H1 (cell line): ENCODE data around the gene MMP28. TPM values are rescaled to one million over a fixed set of nuclear protein-coding genes. Genes with fewer than 3 reads are reported as not detected.

Experiments used
- CTCF ChIA-PET: fragments of 300-600 bp; sonication (Branson Sonifier 250); formaldehyde crosslinking; loops from one replicate; lab custom pipeline; 2021; ENCODE audit not compliant: partially characterized antibody; lab: Charles Lee
- POLR2A ChIA-PET: fragments of 300-600 bp; sonication (Branson Sonifier 250); formaldehyde crosslinking; loops from one replicate; lab custom pipeline; 2021; ENCODE audit warnings: inconsistent platforms; ENCODE audit not compliant: partially characterized antibody; lab: Charles Lee
- DNase-seq, 2 experiments: peaks; one replicate each; pipeline versions ENCODE4 v3.0.0 to v3.0.0-alpha.2; 2010 to 2022; ENCODE audit warnings: low spot score in 2 of 2, low read depth in 1 of 2, mixed read lengths in 1 of 2
- FAIRE-seq: peaks from 2 replicates; lab custom pipeline; 2011; peaks lifted over from hg19 to GRCh38; lab: Jason Lieb, UNC
- H2AFZ ChIP-seq: 2 replicates; pipeline ENCODE4 v1.8.1; 2012; ENCODE audit warnings: low read length, inconsistent platforms
- H2AK5ac ChIP-seq: 2 replicates; pipeline ENCODE4 v1.6.1; 2013; ENCODE audit warnings: low read depth, low read length
- H2BK120ac ChIP-seq: replicated peaks from 2 replicates; pipeline ENCODE3; 2013; ENCODE audit warnings: low read depth, low read length, inconsistent platforms
- H2BK12ac ChIP-seq: 2 replicates; pipeline ENCODE4 v1.6.1; 2013; ENCODE audit warnings: low read depth, low read length
- H2BK15ac ChIP-seq: 2 replicates; pipeline ENCODE4 v1.6.1; 2013; ENCODE audit warnings: low read length
- H2BK20ac ChIP-seq: 2 replicates; pipeline ENCODE4 v1.6.1; 2013; ENCODE audit warnings: low read length
- H2BK5ac ChIP-seq: 2 replicates; pipeline ENCODE4 v1.6.1; 2013; ENCODE audit warnings: low read depth, low read length
- H3K14ac ChIP-seq: 2 replicates; pipeline ENCODE4 v1.6.1; 2013; ENCODE audit warnings: inconsistent platforms; ENCODE audit not compliant: insufficient read length
- H3K18ac ChIP-seq: 2 replicates; pipeline ENCODE4 v1.6.1; 2013; ENCODE audit warnings: low read length; ENCODE audit errors: extremely low read depth
- H3K23ac ChIP-seq: 2 replicates; pipeline ENCODE4 v1.6.1; 2013; ENCODE audit warnings: inconsistent platforms; ENCODE audit not compliant: insufficient read length
- H3K23me2 ChIP-seq: 2 replicates; pipeline ENCODE4 v1.6.1; 2013; ENCODE audit warnings: low read depth, low read length
- H3K27ac ChIP-seq: 2 replicates; pipeline ENCODE4 v1.6.1; 2011; ENCODE audit warnings: low read depth, low read length, inconsistent platforms
- H3K27me3 ChIP-seq, 4 experiments: replicated peaks in 1 of 4; 1 replicate in 1 of 4; 2 replicates in 3 of 4; pipeline versions ENCODE4 v1.6.1 to v1.8.1; 2011 to 2013; ENCODE audit warnings: low read length in 3 of 4, mild to moderate bottlenecking in 3 of 4, inconsistent platforms in 2 of 4, mixed read lengths in 2 of 4, moderate library complexity in 1 of 4; ENCODE audit not compliant: control insufficient read depth in 3 of 4, insufficient read depth in 3 of 4; ENCODE audit errors: extremely low read depth in 1 of 4
- H3K36me3 ChIP-seq, 4 experiments: 2 replicates each; pipeline versions ENCODE4 v1.6.1 to v1.8.1; 2011 to 2013; ENCODE audit warnings: mild to moderate bottlenecking in 4 of 4, low read length in 3 of 4, moderate library complexity in 2 of 4, control low read depth in 1 of 4, inconsistent platforms in 1 of 4; ENCODE audit not compliant: insufficient read depth in 4 of 4, control insufficient read depth in 2 of 4
- H3K4ac ChIP-seq: replicated peaks from 2 replicates; pipeline ENCODE3; 2013; ENCODE audit warnings: low read length, low read depth, mixed read lengths, inconsistent platforms; ENCODE audit not compliant: insufficient read length
- H3K4me1 ChIP-seq, 4 experiments: replicated peaks in 1 of 4; 1 replicate in 1 of 4; 2 replicates in 3 of 4; pipeline versions ENCODE4 v1.6.1 to v1.8.1; 2011 to 2013; ENCODE audit warnings: low read length in 3 of 4, inconsistent platforms in 2 of 4, mixed read lengths in 1 of 4; ENCODE audit not compliant: insufficient read depth in 4 of 4, control insufficient read depth in 3 of 4
- H3K4me2 ChIP-seq, 2 experiments: 2 replicates each; pipeline versions ENCODE4 v1.6.1 to v1.8.1; 2011 to 2013; ENCODE audit warnings: low read depth in 2 of 2, low read length in 2 of 2, control low read depth in 1 of 2, inconsistent platforms in 1 of 2, mild to moderate bottlenecking in 1 of 2; ENCODE audit not compliant: insufficient read depth in 1 of 2
- H3K4me3 ChIP-seq, 4 experiments: fragments of 200-600, 300-600 bp in 1 of 4; sonication (generic), shearing (Covaris generic), sonication (Bioruptor Twin) in 1 of 4; 2 replicates each; pipeline versions ENCODE4 v1.5.1 to v1.8.1; 2011 to 2016; ENCODE audit warnings: low read length in 4 of 4, low read depth in 3 of 4, control low read depth in 2 of 4, inconsistent platforms in 2 of 4, mild to moderate bottlenecking in 2 of 4, mixed read lengths in 1 of 4, moderate library complexity in 1 of 4; ENCODE audit not compliant: insufficient read depth in 2 of 4; ENCODE audit errors: extremely low read depth in 1 of 4
- H3K56ac ChIP-seq: replicated peaks from 2 replicates; pipeline ENCODE3; 2013; ENCODE audit warnings: low read depth, mild to moderate bottlenecking, mixed read lengths, low read length, inconsistent platforms; ENCODE audit not compliant: insufficient read length
- H3K79me1 ChIP-seq: 2 replicates; pipeline ENCODE4 v1.6.1; 2013; ENCODE audit warnings: low read depth, low read length, control low read depth
- H3K79me2 ChIP-seq, 2 experiments: 2 replicates each; pipeline versions ENCODE4 v1.6.1 to v1.8.1; 2012 to 2013; ENCODE audit warnings: low read length in 2 of 2, mild to moderate bottlenecking in 2 of 2, inconsistent platforms in 1 of 2; ENCODE audit not compliant: insufficient read depth in 2 of 2, control insufficient read depth in 1 of 2
- H3K9ac ChIP-seq, 4 experiments: replicated peaks in 1 of 4; 1 replicate in 1 of 4; 2 replicates in 3 of 4; pipeline versions ENCODE4 v1.6.1 to v1.8.1; 2011 to 2013; ENCODE audit warnings: low read depth in 3 of 4, low read length in 3 of 4, control low read depth in 2 of 4, mild to moderate bottlenecking in 2 of 4, moderate library complexity in 2 of 4, inconsistent platforms in 1 of 4; ENCODE audit errors: extremely low read depth in 1 of 4
- H3K9me3 ChIP-seq, 2 experiments: 2 replicates each; pipeline versions ENCODE4 v1.6.1 to v1.8.1; 2012 to 2013; ENCODE audit warnings: mild to moderate bottlenecking in 2 of 2, moderate library complexity in 2 of 2, control low read depth in 1 of 2, inconsistent platforms in 1 of 2, low read depth in 1 of 2, low read length in 1 of 2, mixed read lengths in 1 of 2; ENCODE audit not compliant: insufficient read depth in 2 of 2
- H4K20me1 ChIP-seq, 2 experiments: replicated peaks in 1 of 2; 2 replicates each; pipeline versions ENCODE3 to v1.8.1; 2011 to 2013; ENCODE audit warnings: inconsistent platforms in 2 of 2, low read length in 2 of 2, mild to moderate bottlenecking in 1 of 2; ENCODE audit not compliant: insufficient read depth in 2 of 2, control insufficient read depth in 1 of 2
- H4K5ac ChIP-seq: 2 replicates; pipeline ENCODE4 v1.6.1; 2013; ENCODE audit warnings: low read length, low read depth, mixed read lengths, inconsistent platforms; ENCODE audit not compliant: insufficient read length
- H4K8ac ChIP-seq: 2 replicates; pipeline ENCODE4 v1.8.0; 2013; ENCODE audit warnings: mild to moderate bottlenecking, moderate library complexity, low read length, inconsistent platforms; ENCODE audit not compliant: insufficient read depth; ENCODE audit errors: extremely low read depth
- H4K91ac ChIP-seq: replicated peaks from 2 replicates; pipeline ENCODE3; 2013; ENCODE audit warnings: low read length, mixed read lengths, inconsistent platforms; ENCODE audit not compliant: insufficient read length
- CBX5 ChIP-seq: fragments of 300-800, 300-1000 bp; sonication (generic); IDR thresholded peaks from 2 replicates; pipeline ENCODE4 v1.7.1; 2016; ENCODE audit warnings: antibody characterized with exemption, low read length, low read depth
- CREB1 ChIP-seq: IDR thresholded peaks from 2 replicates; pipeline ENCODE4 v1.6.1; 2012; ENCODE audit warnings: inconsistent platforms
- CTBP2 ChIP-seq: IDR thresholded peaks from 2 replicates; pipeline ENCODE4 v1.7.0; 2011; ENCODE audit warnings: borderline replicate concordance, mild to moderate bottlenecking, moderate library complexity, mixed read lengths, low read length; ENCODE audit not compliant: insufficient read depth, insufficient read length
- KDM1A ChIP-seq: fragments of 200-600, 300-600 bp; sonication (generic); IDR thresholded peaks from 2 replicates; pipeline ENCODE4 v1.7.1; 2016; ENCODE audit warnings: mild to moderate bottlenecking, low read length, borderline replicate concordance
- WGBS, 2 experiments: shearing (Covaris generic) in 1 of 2; methylation state at CpG; one replicate each; pipeline versions ENCODE4 v1.1.6 to v1.1.7; 2013 to 2015; ENCODE audit warnings: low lambda C conversion rate in 2 of 2, mixed read lengths in 2 of 2, inconsistent platforms in 1 of 2, low coverage in 1 of 2, missing lambda C conversion rate in 1 of 2; ENCODE audit not compliant: insufficient replicate concordance in 2 of 2, insufficient coverage in 1 of 2, insufficient read length in 1 of 2; ENCODE audit errors: extremely low coverage in 1 of 2, missing lambda C conversion rate in 1 of 2; 5-methylcytosine and 5-hydroxymethylcytosine counted together
- polyA plus RNA-seq, 7 experiments: library from polyadenylated mRNA; depleted of rRNA in 3 of 7; stranded (reverse) in 5 of 7; unstranded in 2 of 7; fragments of >200 nt in 5 of 7; fragments of 200-250 nt in 2 of 7; gene quantifications; 1 replicate in 5 of 7; 2 replicates in 1 of 7; 4 replicates in 1 of 7; pipeline versions ENCODE4 v1.2.1 to v1.2.3, GENCODE V29; 2011 to 2013; ENCODE audit warnings: missing spikeins in 2 of 7, mixed read lengths in 2 of 7
- total RNA-seq: library from RNA; stranded (reverse); fragmentation: NEBNext Ultra II Directional; extraction: Animal tissue kit (Norgen Biotek cat#: 25700); gene quantifications from 2 replicates; pipeline ENCODE4 v1.2.1, GENCODE V29; 2021

The MMP28 gene
- total and polyA plus RNA-seq, 2 of the 8 experiments (the other 6 are each of a cell fraction or from before 2014, with no cell fraction given) = not detected

GRCh38 chr17:35765756-35766488, 29.5 kb downstream of the MMP28 start:
- H3K9ac ChIP-seq = no peak overlapping the region
- ChIA-PET CTCF (interaction anchor here (0.6 to 13.0 kb wide), 8 partner anchors 15 to 97 kb away, joined by 3 to 247 read pairs (median 68); partner anchors contain the start of genes GAS2L2, MMP28 and TAF15), POLR2A (interaction anchor here (0.8 to 3.4 kb wide), 4 partner anchors 8 to 43 kb away, joined by 3 to 62 read pairs (median 4); partner anchors contain the start of gene TAF15)
- H2BK5ac ChIP-seq = 0 out of 2 replicates have a peak overlapping the region, but pooled peaks have one; percentile 60
- H3K4me1 ChIP-seq = peaks cover 0 to 12% (median 7%) of the 10 kb centered on the region in 4 experiments; a peak in 5 of 7 replicates
- H3K36me3 ChIP-seq = no peaks in the 10 kb centered on the region
- no peak overlapping the region for H3K14ac ChIP-seq
- no peak overlapping the region for H4K5ac ChIP-seq
- H4K91ac ChIP-seq = peak overlapping the region; percentile 82
- no peak overlapping the region for H3K4ac ChIP-seq
- H4K8ac ChIP-seq = no peak overlapping the region; the same call in 1 of the 2 replicates
- no peak overlapping the region; a peak in 1 of 4 replicates for H3K4me2 ChIP-seq
- FAIRE-seq (no peak), DNase-seq (no peak)
- 75% methylated on average over 8 of the region's 8 CpGs; no CpG with 5 or more reads in 1 of the 2 experiments for WGBS, 2 experiments
- H2BK15ac ChIP-seq = 0 out of 2 replicates have a peak overlapping the region, but pooled peaks have one; percentile 40
- H3K18ac ChIP-seq = peak overlapping the region; percentile 60
- H2AK5ac ChIP-seq = no peak overlapping the region
- peak overlapping the region; percentile 60; the same call in 1 of the 2 replicates for H2BK12ac ChIP-seq
- H3K27me3 ChIP-seq = peaks cover 0 to 3% (median 2%) of the 10 kb centered on the region in 4 experiments; a peak in 3 of 7 replicates
- no peaks in the 10 kb centered on the region; a peak in 1 of 4 replicates for H3K9me3 ChIP-seq
- H4K20me1 ChIP-seq = no peaks in the 10 kb centered on the region
- 0 out of 2 replicates have a peak overlapping the region, but pooled peaks have one; percentile 21 for H2AFZ ChIP-seq
- H3K56ac ChIP-seq = no peak overlapping the region
- no peaks in the 10 kb centered on the region for H3K79me1 ChIP-seq
- H2BK120ac ChIP-seq = no peak overlapping the region
- no peak overlapping the region for H2BK20ac ChIP-seq
- no peak overlapping the region for H3K4me3 ChIP-seq
- H3K23ac ChIP-seq = no peak overlapping the region
- H3K79me2 ChIP-seq = no peaks in the 10 kb centered on the region
- H3K27ac ChIP-seq = no peak overlapping the region
- no peaks in the 10 kb centered on the region for H3K23me2 ChIP-seq
- no peak for TF ChIP-seq CTBP2
- no peak for TF ChIP-seq CREB1
- TF ChIP-seq KDM1A = no peak
- no peak for TF ChIP-seq CBX5
